ENCODE data around the gene ARSI. TPM values are rescaled to one million over a fixed set of nuclear protein-coding genes. Genes with fewer than 3 reads are reported as not detected.

ARSI gene
- total and polyA plus RNA-seq, 2 donors = 0.59 to 0.76 TPM

DNA sequence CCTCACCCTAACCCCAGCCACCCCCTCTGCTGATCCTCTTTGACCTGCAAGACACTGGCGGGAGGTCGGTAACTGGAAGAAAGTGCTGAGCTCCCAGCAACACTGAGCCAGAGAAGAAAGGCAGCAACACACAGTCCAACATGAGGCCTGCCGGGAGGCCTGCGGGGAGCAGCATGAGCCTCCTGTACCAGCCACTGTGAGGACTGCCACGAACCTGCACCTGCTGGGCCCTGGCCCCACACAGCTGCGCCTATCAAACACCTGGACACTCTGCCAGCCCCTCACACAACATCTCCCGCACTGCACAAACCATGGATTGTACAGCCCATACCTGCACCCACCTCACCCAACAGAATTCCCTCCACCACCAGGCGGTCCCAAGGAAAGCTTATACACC is 31.4 kb downstream of the ARSI start:
- 94% methylated on average over 8 of the region's 8 CpGs for WGBS

DNA sequence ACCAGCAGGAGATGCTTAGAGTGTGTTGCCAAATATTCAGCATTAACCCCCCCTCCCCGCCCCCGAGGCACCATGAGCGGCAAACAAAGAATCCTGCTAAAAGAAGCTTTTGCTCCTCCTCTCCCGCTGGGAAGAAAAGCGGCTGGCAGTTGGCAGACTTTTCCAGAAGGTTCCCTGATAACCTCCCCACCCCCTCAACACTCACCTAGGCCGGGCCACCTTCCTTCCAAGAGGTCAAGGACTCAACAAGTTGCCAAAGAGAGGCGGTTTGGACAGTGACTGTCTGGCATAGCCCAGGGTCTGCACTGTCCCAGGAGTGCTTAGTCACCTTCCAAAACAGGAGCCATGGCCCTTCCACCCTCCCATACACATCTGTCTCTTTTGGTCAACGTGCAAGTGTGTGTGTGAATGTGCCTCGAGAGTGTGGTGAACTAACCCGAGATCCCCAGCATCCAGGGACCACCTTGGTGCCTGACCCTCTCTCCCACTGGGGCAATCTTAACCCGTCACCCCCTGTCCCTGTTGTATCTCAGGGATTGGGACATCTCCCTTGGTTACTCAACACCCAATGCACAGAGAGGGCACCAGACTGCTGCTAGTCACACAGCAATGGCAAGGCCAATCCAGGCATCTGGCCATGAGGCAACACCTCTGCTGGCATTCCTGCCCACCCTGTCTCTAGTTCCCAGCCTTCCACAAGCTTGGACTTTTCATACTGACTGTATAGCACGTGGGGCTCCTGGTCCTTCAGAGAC is 32.0 kb downstream of the ARSI start:
- WGBS = 89% methylated on average over 12 of the region's 12 CpGs
- no peak overlapping the region for H3K4me3 ChIP-seq (ENCODE audit: low read length in 2 of 2)
- no peak for DNase-seq (ENCODE audit: low read depth in 6 of 9, low spot score in 9 of 9)

More for the DNA sequence above, 31.4 kb downstream of the ARSI start:
- Histone ChIP-seq H3K27ac (ENCODE audit: low read depth in 1 of 2, low read length in 1 of 2) (no peak overlapping the region), H3K36me3 (ENCODE audit: control insufficient read depth in 2 of 2, insufficient read depth in 2 of 2, low read length in 1 of 2) (no peaks in the 10 kb centered on the region), H3K27me3 (ENCODE audit: control insufficient read depth in 2 of 2, insufficient read depth in 1 of 2, low read length in 1 of 2) (no peaks in the 10 kb centered on the region), H3K4me3 (ENCODE audit: low read length in 2 of 2) (no peak overlapping the region), H3K4me1 (ENCODE audit: control insufficient read depth in 2 of 2, insufficient read depth in 2 of 2, low read length in 2 of 2) (no peaks in the 10 kb centered on the region), H3K9me3 (ENCODE audit: control insufficient read depth in 2 of 2, insufficient read depth in 1 of 2, low read length in 1 of 2) (no peaks in the 10 kb centered on the region)
- no peak for DNase-seq (ENCODE audit: low read depth in 6 of 9, low spot score in 9 of 9)

DNA sequence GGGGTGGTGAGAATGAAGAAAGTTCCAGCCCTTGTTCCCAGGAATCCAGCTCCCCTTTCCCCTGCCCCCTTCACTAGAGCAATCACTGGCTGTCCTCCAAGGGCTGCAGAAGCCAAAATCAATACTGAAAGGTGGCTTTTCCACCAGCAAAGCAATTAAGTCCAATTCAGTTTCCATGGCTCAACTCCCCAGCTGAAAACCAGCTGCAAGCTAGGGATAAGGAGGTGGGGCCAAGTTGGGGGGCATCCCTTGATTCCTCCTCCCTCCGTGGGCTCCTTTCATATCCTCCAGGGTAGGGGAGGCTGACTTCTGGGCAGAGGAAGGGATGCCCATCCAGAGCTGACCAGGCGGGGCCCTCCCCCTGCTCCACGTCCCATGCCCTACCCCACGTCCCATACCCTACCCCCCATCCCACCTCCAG is 35.8 kb downstream of the ARSI start:
- 97% methylated on average over 4 of the region's 4 CpGs for WGBS
- DNase-seq (ENCODE audit: low read depth in 6 of 9, low spot score in 9 of 9) = no peak
- no peaks in the 10 kb centered on the region for H3K27me3 ChIP-seq (ENCODE audit: control insufficient read depth in 2 of 2, insufficient read depth in 1 of 2, low read length in 1 of 2)
- no peak overlapping the region for H3K4me3 ChIP-seq (ENCODE audit: low read length in 2 of 2)
- H3K27ac ChIP-seq (ENCODE audit: low read depth in 1 of 2, low read length in 1 of 2) = no peak overlapping the region
- no peaks in the 10 kb centered on the region for H3K9me3 ChIP-seq (ENCODE audit: control insufficient read depth in 2 of 2, insufficient read depth in 1 of 2, low read length in 1 of 2)
- no peaks in the 10 kb centered on the region for H3K4me1 ChIP-seq (ENCODE audit: control insufficient read depth in 2 of 2, insufficient read depth in 2 of 2, low read length in 2 of 2)
- H3K36me3 ChIP-seq (ENCODE audit: control insufficient read depth in 2 of 2, insufficient read depth in 2 of 2, low read length in 1 of 2) = no peaks in the 10 kb centered on the region

More for the DNA sequence above, 32.0 kb downstream of the ARSI start:
- H3K36me3 ChIP-seq (ENCODE audit: control insufficient read depth in 2 of 2, insufficient read depth in 2 of 2, low read length in 1 of 2) = no peaks in the 10 kb centered on the region
- no peaks in the 10 kb centered on the region for H3K27me3 ChIP-seq (ENCODE audit: control insufficient read depth in 2 of 2, insufficient read depth in 1 of 2, low read length in 1 of 2)
- no peak overlapping the region for H3K27ac ChIP-seq (ENCODE audit: low read depth in 1 of 2, low read length in 1 of 2)
- no peaks in the 10 kb centered on the region for H3K4me1 ChIP-seq (ENCODE audit: control insufficient read depth in 2 of 2, insufficient read depth in 2 of 2, low read length in 2 of 2)
- no peaks in the 10 kb centered on the region for H3K9me3 ChIP-seq (ENCODE audit: control insufficient read depth in 2 of 2, insufficient read depth in 1 of 2, low read length in 1 of 2)

DNA sequence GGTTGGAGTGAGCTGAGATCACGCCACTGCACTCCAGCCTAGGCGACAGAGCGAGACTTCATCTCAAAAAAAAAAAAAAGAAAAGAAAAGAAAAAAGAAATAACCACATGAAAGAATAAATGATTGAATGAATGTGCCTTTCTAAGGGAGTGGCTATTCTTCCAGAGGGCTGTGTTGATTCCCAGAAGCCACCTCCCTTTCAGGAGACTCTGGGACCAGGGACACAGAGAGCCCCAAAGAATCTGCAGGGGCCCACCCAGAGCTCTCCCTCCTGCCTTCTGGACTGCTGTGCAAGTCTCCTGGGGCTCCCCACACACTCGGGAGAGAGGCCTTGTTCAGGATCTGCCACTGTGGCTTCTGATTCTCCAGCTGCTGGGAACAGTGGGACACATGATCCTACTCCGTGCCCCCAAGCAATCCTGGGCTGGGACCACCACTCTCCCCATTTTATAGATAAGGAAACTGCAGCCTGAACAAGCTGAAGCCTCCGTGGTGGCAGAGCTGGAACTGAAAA is 36.8 kb downstream of the ARSI start:
- WGBS = 89% methylated on average over 6 of the region's 6 CpGs
- Histone ChIP-seq H3K27me3 (ENCODE audit: control insufficient read depth in 2 of 2, insufficient read depth in 1 of 2, low read length in 1 of 2) (no peaks in the 10 kb centered on the region), H3K4me1 (ENCODE audit: control insufficient read depth in 2 of 2, insufficient read depth in 2 of 2, low read length in 2 of 2) (no peaks in the 10 kb centered on the region), H3K4me3 (ENCODE audit: low read length in 2 of 2) (no peak overlapping the region), H3K27ac (ENCODE audit: low read depth in 1 of 2, low read length in 1 of 2) (no peak overlapping the region), H3K9me3 (ENCODE audit: control insufficient read depth in 2 of 2, insufficient read depth in 1 of 2, low read length in 1 of 2) (no peaks in the 10 kb centered on the region), H3K36me3 (ENCODE audit: control insufficient read depth in 2 of 2, insufficient read depth in 2 of 2, low read length in 1 of 2) (no peaks in the 10 kb centered on the region)
- DNase-seq (ENCODE audit: low read depth in 6 of 9, low spot score in 9 of 9) = no peak

- no peak overlapping the region for H3K27ac ChIP-seq (ENCODE audit: low read depth in 1 of 2, low read length in 1 of 2)
- H3K36me3 ChIP-seq (ENCODE audit: control insufficient read depth in 2 of 2, insufficient read depth in 2 of 2, low read length in 1 of 2) = no peaks in the 10 kb centered on the region
- H3K27me3 ChIP-seq (ENCODE audit: control insufficient read depth in 2 of 2, insufficient read depth in 1 of 2, low read length in 1 of 2) = no peaks in the 10 kb centered on the region
- no peak for DNase-seq (ENCODE audit: low read depth in 6 of 9, low spot score in 9 of 9)
- H3K4me3 ChIP-seq (ENCODE audit: low read length in 2 of 2) = no peak overlapping the region
- no peaks in the 10 kb centered on the region for H3K9me3 ChIP-seq (ENCODE audit: control insufficient read depth in 2 of 2, insufficient read depth in 1 of 2, low read length in 1 of 2)
- no peaks in the 10 kb centered on the region for H3K4me1 ChIP-seq (ENCODE audit: control insufficient read depth in 2 of 2, insufficient read depth in 2 of 2, low read length in 2 of 2)
- 89% methylated on average over 23 of the region's 23 CpGs for WGBS
Observed at GRCh38 chr5:150264667-150265603, 37.8 kb downstream of the ARSI start.

- H3K36me3 ChIP-seq (ENCODE audit: control insufficient read depth in 2 of 2, insufficient read depth in 2 of 2, low read length in 1 of 2) = no peaks in the 10 kb centered on the region
- 70% methylated on average over 11 of the region's 11 CpGs for whole genome bisulfite sequencing
- H3K27ac ChIP-seq (ENCODE audit: low read depth in 1 of 2, low read length in 1 of 2) = no peak overlapping the region
Observed at GRCh38 chr5:150263801-150264621, 38.7 kb downstream of the ARSI start.

GRCh38 chr5:150263375-150263775 is 39.3 kb downstream of the ARSI start:
- Histone ChIP-seq H3K27ac (ENCODE audit: low read depth in 1 of 2, low read length in 1 of 2) (no peak overlapping the region), H3K9me3 (ENCODE audit: control insufficient read depth in 2 of 2, insufficient read depth in 1 of 2, low read length in 1 of 2) (no peaks in the 10 kb centered on the region), H3K36me3 (ENCODE audit: control insufficient read depth in 2 of 2, insufficient read depth in 2 of 2, low read length in 1 of 2) (no peaks in the 10 kb centered on the region), H3K27me3 (ENCODE audit: control insufficient read depth in 2 of 2, insufficient read depth in 1 of 2, low read length in 1 of 2) (no peaks in the 10 kb centered on the region), H3K4me1 (ENCODE audit: control insufficient read depth in 2 of 2, insufficient read depth in 2 of 2, low read length in 2 of 2) (no peaks in the 10 kb centered on the region), H3K4me3 (ENCODE audit: low read length in 2 of 2) (no peak overlapping the region)
- WGBS = 96% methylated on average over 5 of the region's 5 CpGs
- DNase-seq (ENCODE audit: low read depth in 6 of 9, low spot score in 9 of 9) = no peak

More at GRCh38 chr5:150263801-150264621, 38.7 kb downstream of the ARSI start:
- Histone ChIP-seq H3K9me3 (ENCODE audit: control insufficient read depth in 2 of 2, insufficient read depth in 1 of 2, low read length in 1 of 2) (no peaks in the 10 kb centered on the region), H3K27me3 (ENCODE audit: control insufficient read depth in 2 of 2, insufficient read depth in 1 of 2, low read length in 1 of 2) (no peaks in the 10 kb centered on the region), H3K4me3 (ENCODE audit: low read length in 2 of 2) (no peak overlapping the region), H3K4me1 (ENCODE audit: control insufficient read depth in 2 of 2, insufficient read depth in 2 of 2, low read length in 2 of 2) (no peaks in the 10 kb centered on the region)
- DNase-seq (ENCODE audit: low read depth in 6 of 9, low spot score in 9 of 9) = no peak

GRCh38 chr5:150262502-150262901 is 40.2 kb downstream of the ARSI start:
- Histone ChIP-seq H3K4me3 (ENCODE audit: low read length in 2 of 2) (no peak overlapping the region), H3K9me3 (ENCODE audit: control insufficient read depth in 2 of 2, insufficient read depth in 1 of 2, low read length in 1 of 2) (no peaks in the 10 kb centered on the region), H3K4me1 (ENCODE audit: control insufficient read depth in 2 of 2, insufficient read depth in 2 of 2, low read length in 2 of 2) (no peaks in the 10 kb centered on the region), H3K27me3 (ENCODE audit: control insufficient read depth in 2 of 2, insufficient read depth in 1 of 2, low read length in 1 of 2) (no peaks in the 10 kb centered on the region), H3K27ac (ENCODE audit: low read depth in 1 of 2, low read length in 1 of 2) (no peak overlapping the region), H3K36me3 (ENCODE audit: control insufficient read depth in 2 of 2, insufficient read depth in 2 of 2, low read length in 1 of 2) (no peaks in the 10 kb centered on the region)
- 94% methylated on average over 7 of the region's 7 CpGs for WGBS
- no peak for DNase-seq (ENCODE audit: low read depth in 6 of 9, low spot score in 9 of 9)
